Activated CD4-positive, alpha-beta memory T cell treated with anti-CD3 and anti-CD28 coated beads, Interleukin-2, amount 10 ng/mL, durations not matched to agents 7 days and 5 days (primary cell): ENCODE data around the gene DHX9. TPM values are rescaled to one million over a fixed set of nuclear protein-coding genes. Genes with fewer than 3 reads are reported as not detected.

Experiments used
- CTCF ChIA-PET: fragments of 350-600 bp; sonication (Branson Sonifier 250); formaldehyde crosslinking; loops from one replicate; lab custom pipeline; 2021; ENCODE audit warnings: antibody characterized with exemption, inconsistent platforms; lab: Charles Lee
- POLR2A ChIA-PET: fragments of 350-600 bp; sonication (Branson Sonifier 250); formaldehyde crosslinking; loops from one replicate; lab custom pipeline; 2021; ENCODE audit warnings: antibody characterized with exemption; lab: Charles Lee
- DNase-seq: peaks from one replicate; pipeline ENCODE4 v3.0.0-alpha.2; 2020
- H3K27ac Mint-ChIP-seq: one replicate; pipeline ENCODE4 v1.8.0; 2021; ENCODE audit warnings: mild to moderate bottlenecking, mixed read lengths
- H3K27me3 Mint-ChIP-seq: one replicate; pipeline ENCODE4 v1.8.0; 2021; ENCODE audit warnings: mixed read lengths
- H3K36me3 Mint-ChIP-seq: one replicate; pipeline ENCODE4 v1.8.0; 2021; ENCODE audit warnings: low read depth, mixed read lengths
- H3K4me1 Mint-ChIP-seq: one replicate; pipeline ENCODE4 v1.8.0; 2021; ENCODE audit warnings: mixed read lengths
- H3K4me3 Mint-ChIP-seq: one replicate; pipeline ENCODE4 v1.8.0; 2021; ENCODE audit warnings: mild to moderate bottlenecking, mixed read lengths
- H3K9me3 Mint-ChIP-seq: one replicate; pipeline ENCODE4 v1.8.0; 2021; ENCODE audit warnings: mixed read lengths
- total RNA-seq, 2 experiments: library from RNA; stranded (reverse); gene quantifications; one replicate each; pipeline ENCODE4 v1.2.3, GENCODE V29; 2021

Gene DHX9
- total RNA-seq, 2 experiments from 2014 or later: 163 to 171 TPM

DNA sequence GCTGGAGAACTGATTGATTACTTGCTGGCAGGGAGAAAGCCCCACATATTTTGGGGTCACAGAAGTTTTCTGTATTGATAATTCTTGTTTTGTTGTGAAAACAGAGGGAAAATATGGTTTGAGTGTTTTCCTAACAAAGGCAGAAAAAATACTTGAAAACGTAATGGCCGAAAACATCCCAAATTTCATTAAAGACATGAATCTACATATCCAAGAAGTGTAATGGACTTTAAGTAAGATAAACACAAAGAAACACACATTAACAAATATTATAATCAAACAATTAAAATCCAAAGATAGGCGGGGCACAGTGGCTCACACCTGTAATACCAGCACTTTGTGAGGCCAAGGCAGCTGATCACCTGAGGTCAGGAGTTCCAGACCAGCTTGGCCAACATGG is 74.3 kb downstream of the DHX9 start:
- Mint-ChIP-seq H3K4me1 (no peaks in the 10 kb centered on the region), H3K4me3 (no peak overlapping the region), H3K27ac (no peak overlapping the region), H3K36me3 (no peaks in the 10 kb centered on the region), H3K27me3 (peaks cover 13% of the 10 kb centered on the region), H3K9me3 (peaks cover 2% of the 10 kb centered on the region)
- no peak for DNase-seq
- ChIA-PET CTCF (no interaction called here), POLR2A (no interaction called here)

- no peak overlapping the region for H3K4me3 Mint-ChIP-seq
- H3K4me1 Mint-ChIP-seq: no peaks in the 10 kb centered on the region
- peaks cover 21% of the 10 kb centered on the region for H3K27me3 Mint-ChIP-seq
- no peak overlapping the region for H3K27ac Mint-ChIP-seq
- POLR2A ChIA-PET: no interaction called here
- no peaks in the 10 kb centered on the region for H3K36me3 Mint-ChIP-seq
- H3K9me3 Mint-ChIP-seq: peaks cover 2% of the 10 kb centered on the region
- DNase-seq: no peak
- CTCF ChIA-PET: no interaction called here
Observed at GRCh38 chr1:182917378-182917777, 78.2 kb downstream of the DHX9 start.

DNA sequence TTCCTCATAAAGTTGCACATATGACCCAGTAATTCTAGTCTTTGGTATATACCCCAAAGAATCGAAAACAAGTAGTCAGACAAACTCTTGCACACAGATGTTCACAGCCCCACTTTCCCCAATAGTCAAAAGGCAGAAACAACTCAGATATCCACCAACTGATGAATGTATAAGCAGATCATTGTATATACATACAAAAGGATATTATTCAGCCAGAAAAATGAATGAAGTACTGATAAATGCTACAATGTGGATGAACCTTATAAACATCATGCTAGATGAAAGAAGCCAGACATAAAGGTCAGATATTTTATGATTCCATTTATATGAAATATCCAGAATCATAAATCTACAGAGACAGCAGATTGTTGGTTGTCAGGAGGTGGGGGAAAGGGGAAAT is 86.5 kb downstream of the DHX9 start:
- DNase-seq: no peak
- ChIA-PET POLR2A (no interaction called here), CTCF (no interaction called here)
- Mint-ChIP-seq H3K36me3 (no peaks in the 10 kb centered on the region), H3K27me3 (peaks cover 38% of the 10 kb centered on the region), H3K4me1 (no peaks in the 10 kb centered on the region), H3K27ac (no peak overlapping the region), H3K4me3 (no peak overlapping the region), H3K9me3 (no peaks in the 10 kb centered on the region)

- no peak overlapping the region for H3K27ac Mint-ChIP-seq
- H3K27me3 Mint-ChIP-seq: peaks cover 34% of the 10 kb centered on the region
- no peak overlapping the region for H3K4me3 Mint-ChIP-seq
- H3K36me3 Mint-ChIP-seq: no peaks in the 10 kb centered on the region
- POLR2A ChIA-PET: no interaction called here
- CTCF ChIA-PET: no interaction called here
- DNase-seq: no peak
- no peaks in the 10 kb centered on the region for H3K4me1 Mint-ChIP-seq
- no peaks in the 10 kb centered on the region for H3K9me3 Mint-ChIP-seq
Observed at GRCh38 chr1:182927693-182928433, 88.7 kb downstream of the DHX9 start.

DNA sequence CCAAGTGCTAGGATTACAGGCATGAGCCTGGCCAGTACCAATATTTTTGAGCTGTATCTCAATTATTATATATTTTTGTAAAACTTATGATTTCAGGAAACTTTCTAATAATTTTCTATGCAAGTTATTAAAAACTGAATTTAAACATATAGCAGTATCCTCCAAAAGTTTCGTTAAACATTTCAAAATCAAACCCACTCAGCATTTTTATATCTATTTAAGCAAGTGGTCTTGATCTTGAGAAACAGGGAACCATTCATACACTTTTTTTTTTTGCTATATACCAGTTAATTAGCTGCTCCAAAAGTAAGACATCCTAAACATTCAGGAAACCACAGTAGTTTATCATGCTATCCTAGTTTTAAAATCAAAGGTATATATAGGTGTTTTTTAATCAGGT is 91.8 kb downstream of the DHX9 start:
- no peak for DNase-seq
- Mint-ChIP-seq H3K27me3 (peaks cover 27% of the 10 kb centered on the region), H3K9me3 (no peaks in the 10 kb centered on the region), H3K4me3 (no peak overlapping the region), H3K27ac (no peak overlapping the region), H3K36me3 (no peaks in the 10 kb centered on the region), H3K4me1 (no peaks in the 10 kb centered on the region)
- ChIA-PET POLR2A (no interaction called here), CTCF (no interaction called here)

- H3K27ac Mint-ChIP-seq: no peak overlapping the region
- CTCF ChIA-PET: no interaction called here
- H3K36me3 Mint-ChIP-seq: no peaks in the 10 kb centered on the region
Observed at GRCh38 chr1:182935716-182936115, 96.6 kb downstream of the DHX9 start.

More at GRCh38 chr1:182935716-182936115, 96.6 kb downstream of the DHX9 start:
- H3K27me3 Mint-ChIP-seq: peaks cover 22% of the 10 kb centered on the region
- no peaks in the 10 kb centered on the region for H3K9me3 Mint-ChIP-seq
- POLR2A ChIA-PET: no interaction called here
- no peaks in the 10 kb centered on the region for H3K4me1 Mint-ChIP-seq
- no peak overlapping the region for H3K4me3 Mint-ChIP-seq
- no peak for DNase-seq

Other genes with a start within 250 kb of the DHX9 start
- 1 to 10 TPM; 6.4 to 6.9 TPM for gene RGS16, start 235.0 kb upstream of the DHX9 start, total RNA-seq
- not detected for gene RGS8, start 154.8 kb upstream of the DHX9 start, total RNA-seq
- gene NPL, start 49.6 kb upstream of the DHX9 start, total RNA-seq: 1 to 10 TPM; 3.7 to 5.0 TPM
- not detected for gene SHCBP1L, start 113.8 kb downstream of the DHX9 start, total RNA-seq
- under 1 TPM in 1 of 2 experiments, not detected in 1; 0.53 TPM for gene LAMC1, start 184.1 kb downstream of the DHX9 start, total RNA-seq